ENCODE data around the gene INVS.

Gene INVS

GRCh38 chr9:100167176-100167575 is 68.1 kb downstream of the INVS start:
- no peak overlapping the region for H3K27ac ChIP-seq
- no peak for TF ChIP-seq CTCF (conservative IDR thresholded peaks at IDR 0.05)

- no peak for TF ChIP-seq CTCF (conservative IDR thresholded peaks at IDR 0.05)
- H3K27ac ChIP-seq = no peak overlapping the region
Observed at GRCh38 chr9:100167915-100168654, 69.0 kb downstream of the INVS start.

- TF ChIP-seq CTCF (conservative IDR thresholded peaks at IDR 0.05) = no peak
Observed at GRCh38 chr9:100170085-100170484, 71.0 kb downstream of the INVS start.

GRCh38 chr9:100170556-100170955 is 71.5 kb downstream of the INVS start:
- no peak overlapping the region for H3K27ac ChIP-seq
- no peak for TF ChIP-seq CTCF (conservative IDR thresholded peaks at IDR 0.05)

More at GRCh38 chr9:100170085-100170484, 71.0 kb downstream of the INVS start:
- no peak overlapping the region for H3K27ac ChIP-seq

GRCh38 chr9:100186356-100186755 is 87.3 kb downstream of the INVS start:
- no peak for TF ChIP-seq CTCF (conservative IDR thresholded peaks at IDR 0.05)

GRCh38 chr9:100190339-100190738 is 91.3 kb downstream of the INVS start:
- no peak for TF ChIP-seq CTCF (conservative IDR thresholded peaks at IDR 0.05)
- H3K27ac ChIP-seq = no peak overlapping the region

More at GRCh38 chr9:100186356-100186755, 87.3 kb downstream of the INVS start:
- H3K27ac ChIP-seq = no peak overlapping the region

GRCh38 chr9:100191264-100191663 is 92.2 kb downstream of the INVS start:
- no peak for TF ChIP-seq CTCF (conservative IDR thresholded peaks at IDR 0.05)
- H3K27ac ChIP-seq = no peak overlapping the region
